GM10847 (cell line): Measurements from ENCODE around the gene OR4F6.

Experiments used
- POLR2A ChIP-seq: IDR thresholded peaks from 2 replicates; pipeline ENCODE4 v1.6.1; 2011; ENCODE audit not compliant: insufficient read length; ENCODE audit errors: extremely low read depth

The OR4F6 gene, protein sequence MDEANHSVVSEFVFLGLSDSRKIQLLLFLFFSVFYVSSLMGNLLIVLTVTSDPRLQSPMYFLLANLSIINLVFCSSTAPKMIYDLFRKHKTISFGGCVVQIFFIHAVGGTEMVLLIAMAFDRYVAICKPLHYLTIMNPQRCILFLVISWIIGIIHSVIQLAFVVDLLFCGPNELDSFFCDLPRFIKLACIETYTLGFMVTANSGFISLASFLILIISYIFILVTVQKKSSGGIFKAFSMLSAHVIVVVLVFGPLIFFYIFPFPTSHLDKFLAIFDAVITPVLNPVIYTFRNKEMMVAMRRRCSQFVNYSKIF

DNA sequence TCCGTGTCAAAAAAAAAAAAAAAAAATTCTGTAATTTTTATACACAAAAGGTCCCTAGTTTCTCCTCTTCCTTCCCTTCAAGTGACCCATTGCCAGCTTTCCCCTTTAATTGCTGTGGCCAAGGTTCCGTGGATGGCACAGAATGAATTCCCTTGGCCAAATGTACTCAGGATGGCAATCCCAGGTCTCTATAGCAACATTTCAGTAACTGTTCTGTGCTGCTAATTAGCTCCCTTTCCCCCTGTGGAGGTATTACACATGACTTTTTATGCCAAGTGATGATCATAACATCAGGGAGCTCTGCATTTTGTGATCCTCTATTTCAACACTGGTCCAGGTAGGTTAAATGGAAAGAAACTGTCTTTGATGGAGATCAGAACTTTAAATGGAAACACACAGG is at the start of gene OR4F6:
TSS of gene OR4F6 (plus strand) at position 301 of the 400 bp plus-strand sequence. CDS start 2,211 bp downstream, outside the sequence.
- no peak for TF ChIP-seq POLR2A

DNA sequence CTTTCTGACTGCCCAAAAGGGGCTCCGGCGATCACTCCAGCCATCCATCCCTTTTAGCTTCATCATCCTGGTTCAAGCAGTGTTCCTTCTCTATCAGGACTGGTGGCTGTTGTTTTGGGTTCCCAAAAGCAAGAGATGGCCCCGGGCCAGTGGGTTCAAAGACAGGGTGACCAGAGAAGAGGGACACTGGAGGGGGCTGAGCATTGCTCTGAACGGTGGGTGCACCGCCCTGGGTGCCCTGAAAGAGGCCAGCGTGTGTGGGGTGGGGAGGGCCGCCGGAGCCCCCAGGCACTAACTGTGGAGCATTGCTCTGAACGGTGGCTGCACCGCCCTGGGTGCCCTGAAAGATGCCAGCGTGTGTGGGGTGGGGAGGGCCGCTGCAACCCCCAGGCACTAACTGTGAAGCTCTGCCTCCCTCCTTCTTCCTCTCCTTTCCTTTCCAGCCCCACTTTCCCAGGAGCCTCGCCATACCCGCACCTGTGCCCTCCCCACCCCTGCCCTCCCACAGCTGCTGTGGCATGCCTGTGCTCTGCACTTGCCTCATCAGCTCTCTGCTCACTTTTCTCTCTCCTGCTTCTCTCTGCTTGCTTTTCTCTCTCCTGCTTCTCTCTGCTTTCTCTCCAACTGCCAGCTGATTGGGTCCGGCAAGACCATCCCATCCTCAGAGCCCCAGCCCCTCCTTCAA is 37.4 kb upstream of the OR4F6 start:
- TF ChIP-seq POLR2A, result no peak

DNA sequence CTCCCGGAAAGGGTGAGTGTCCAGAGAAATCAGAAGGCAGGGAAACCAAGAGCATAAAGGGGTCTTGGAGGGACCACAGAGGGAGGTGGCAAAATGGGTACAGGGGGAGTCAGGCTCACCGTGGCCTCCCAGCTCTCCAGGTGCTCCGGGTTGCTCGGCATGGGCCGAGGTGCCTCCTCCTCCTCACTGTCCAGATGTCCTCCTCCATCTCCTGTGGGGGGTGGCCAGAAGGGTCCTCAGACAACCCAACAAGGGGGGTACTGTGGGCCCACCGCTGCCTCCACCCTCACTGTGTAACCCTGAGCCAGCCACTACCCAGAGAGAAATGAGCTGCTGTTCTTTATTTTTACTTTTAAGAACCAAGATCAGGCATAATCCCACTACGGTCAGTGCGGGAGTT is 30.4 kb upstream of the OR4F6 start:
- no peak for TF ChIP-seq POLR2A

DNA sequence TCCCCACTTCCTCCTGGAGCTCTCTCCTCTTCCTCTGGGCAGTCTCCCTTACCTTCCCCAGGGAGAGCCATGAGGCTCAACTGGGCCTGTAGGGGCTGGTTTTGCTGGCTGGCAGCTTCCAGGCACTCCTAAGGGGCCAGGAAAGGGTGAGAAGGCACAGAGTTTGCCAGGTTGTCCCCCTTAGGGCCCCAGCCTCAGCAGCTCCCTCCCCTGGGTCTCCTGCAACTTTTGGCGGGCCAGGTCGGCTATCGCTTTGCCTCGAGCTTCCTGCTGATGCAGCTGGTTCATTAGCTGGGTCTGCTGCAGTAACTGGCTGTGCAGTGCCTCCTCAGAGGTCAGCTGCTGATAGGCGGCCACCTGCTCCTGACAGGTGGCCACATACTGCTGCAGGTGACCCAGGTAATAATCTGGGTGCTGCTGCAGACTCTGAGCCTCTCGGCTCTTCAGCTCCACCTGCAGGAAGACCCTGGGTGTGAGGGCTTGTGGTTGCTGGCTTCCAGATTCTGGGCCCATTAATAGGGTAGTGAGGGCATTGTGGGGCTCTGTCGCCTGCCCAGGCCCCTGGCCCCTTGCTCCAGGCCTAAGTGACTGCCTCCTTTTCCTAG is 29.7 kb upstream of the OR4F6 start:
- no peak for TF ChIP-seq POLR2A

DNA sequence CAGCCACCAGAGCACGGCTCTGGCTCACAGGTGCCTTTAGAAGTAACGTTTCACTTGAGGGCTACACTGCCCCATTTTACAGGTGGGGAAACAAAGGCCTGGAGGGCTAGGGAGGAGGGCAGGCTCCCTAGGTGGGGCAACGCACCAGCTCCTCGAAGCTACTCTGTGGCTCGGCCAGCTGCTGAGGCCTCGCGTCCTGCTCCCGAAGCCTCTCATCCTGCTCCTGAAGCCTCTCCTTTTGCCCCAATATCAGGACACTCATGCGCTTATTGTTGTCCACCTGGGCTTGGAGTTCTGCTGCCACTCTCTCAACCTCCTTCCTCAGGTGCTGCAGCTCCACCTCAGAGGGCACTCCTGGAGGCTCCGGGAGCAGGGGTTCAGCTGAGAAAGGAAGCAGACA is 28.2 kb upstream of the OR4F6 start:
- no peak for TF ChIP-seq POLR2A

DNA sequence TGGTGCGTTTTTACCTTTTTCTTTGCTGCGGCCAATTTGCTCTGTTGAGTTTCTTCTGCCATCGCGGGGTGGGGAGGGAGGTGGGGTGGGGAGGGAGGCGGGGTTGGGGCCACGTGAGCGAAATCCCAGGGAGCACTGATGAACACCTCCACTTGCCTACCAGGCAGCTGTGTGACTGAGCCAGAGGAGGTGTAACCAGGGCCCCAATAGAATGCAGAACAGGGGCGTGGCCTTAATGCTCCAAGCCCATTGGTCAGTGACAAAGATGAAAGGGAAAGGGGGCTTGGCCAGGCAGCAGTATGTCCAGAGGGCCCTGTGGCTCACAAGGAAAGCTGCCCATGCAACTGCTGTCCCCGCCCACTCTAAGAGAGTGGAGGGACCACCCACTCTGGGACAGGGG is 21.4 kb upstream of the OR4F6 start:
- TF ChIP-seq POLR2A, result no peak

DNA sequence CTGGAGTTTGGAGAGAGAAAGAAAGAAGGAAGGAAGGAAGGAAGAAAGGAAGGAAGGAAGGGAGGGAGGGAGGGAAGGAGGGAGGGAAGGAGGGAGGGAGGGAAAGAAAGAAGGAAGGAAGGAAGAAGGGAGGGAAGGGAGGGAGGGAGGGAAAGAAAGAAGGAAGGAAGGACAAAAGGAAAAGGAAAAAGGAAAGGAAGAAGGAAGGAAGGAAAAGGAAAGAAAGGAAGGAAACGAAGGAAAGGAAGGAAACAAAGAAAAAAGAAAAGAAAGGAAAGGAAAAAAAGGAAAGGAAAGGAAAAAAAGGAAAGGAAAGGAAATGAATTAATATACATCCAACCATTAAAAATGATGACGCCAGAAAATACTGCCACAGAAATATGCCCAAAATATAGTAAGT is 18.7 kb upstream of the OR4F6 start:
- TF ChIP-seq POLR2A, result no peak

DNA sequence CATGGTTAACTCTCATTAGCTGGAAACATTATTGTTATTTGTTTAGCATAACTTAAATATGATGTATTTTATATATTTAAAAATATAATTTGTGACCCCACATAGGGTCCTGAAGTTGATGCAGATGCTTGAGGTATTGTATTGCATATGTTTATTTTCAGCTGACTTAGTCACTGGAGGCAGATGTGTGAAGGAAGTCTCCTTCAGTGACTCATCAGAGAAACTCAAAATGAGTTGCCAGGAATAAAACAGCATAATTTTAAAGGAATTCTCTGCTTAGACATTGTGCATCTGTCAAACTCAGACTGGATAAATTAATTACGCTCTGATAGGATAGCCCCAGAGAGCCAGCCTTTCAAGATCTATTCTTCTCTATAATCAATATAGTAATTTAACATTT is 7.9 kb upstream of the OR4F6 start:
- TF ChIP-seq POLR2A, result no peak

DNA sequence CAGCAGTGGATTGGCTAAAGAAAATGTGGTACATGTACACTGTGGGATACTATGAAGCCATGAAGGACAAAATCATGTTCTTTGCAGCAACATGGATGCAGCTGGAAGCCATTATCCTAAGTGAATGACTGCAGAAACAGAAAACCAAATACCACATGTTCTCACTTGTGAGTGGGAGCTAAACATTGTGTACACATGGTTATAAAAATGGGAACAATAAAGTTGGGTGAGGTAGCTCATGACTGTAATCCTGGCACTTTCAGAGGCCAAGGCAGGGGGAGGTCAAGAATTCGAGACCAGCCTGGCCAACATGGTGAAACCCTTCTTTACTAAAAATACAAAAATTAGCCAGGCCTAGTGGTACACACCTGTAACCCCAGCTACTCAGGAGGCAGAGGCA is 3.6 kb upstream of the OR4F6 start:
- no peak for TF ChIP-seq POLR2A

DNA sequence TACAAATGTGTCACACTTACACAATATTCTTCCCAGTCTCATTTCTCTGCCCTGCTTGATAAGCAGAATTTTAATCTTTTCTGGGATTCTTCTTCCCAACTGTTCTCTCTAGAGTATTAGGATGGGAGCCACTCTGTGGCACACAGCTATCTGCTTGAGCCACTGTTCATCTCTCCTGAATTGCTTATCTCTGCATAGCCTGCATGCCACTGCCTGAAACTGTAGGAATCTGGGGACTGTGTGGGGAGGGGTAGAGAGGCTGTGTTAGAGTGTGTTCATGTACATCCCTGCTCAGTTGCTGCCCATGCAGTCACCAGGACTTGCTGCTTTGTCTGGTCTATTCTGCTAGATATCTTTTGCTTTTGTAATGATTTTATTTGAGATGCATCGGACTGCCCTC is 2.3 kb upstream of the OR4F6 start:
- TF ChIP-seq POLR2A, result no peak

DNA sequence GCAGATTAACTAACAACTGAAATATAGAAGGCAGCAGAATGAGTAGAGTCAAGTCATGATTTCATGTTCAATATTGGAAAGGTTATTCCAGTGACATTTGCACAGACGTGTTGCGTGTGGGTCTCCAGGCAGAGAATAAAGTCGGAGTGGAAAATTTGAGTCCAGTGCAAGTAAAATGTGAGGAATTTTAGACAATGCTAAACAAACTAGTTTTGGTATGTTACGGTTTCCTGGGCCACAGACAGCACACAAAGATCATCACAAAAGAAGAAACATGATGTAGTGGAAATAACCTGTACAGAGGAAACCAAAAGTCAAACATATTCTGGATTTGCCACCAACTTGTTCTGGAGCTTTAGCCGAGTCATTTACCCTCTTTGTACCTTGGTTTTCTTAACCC is 367 bp downstream of the OR4F6 start:
- TF ChIP-seq POLR2A, result no peak

DNA sequence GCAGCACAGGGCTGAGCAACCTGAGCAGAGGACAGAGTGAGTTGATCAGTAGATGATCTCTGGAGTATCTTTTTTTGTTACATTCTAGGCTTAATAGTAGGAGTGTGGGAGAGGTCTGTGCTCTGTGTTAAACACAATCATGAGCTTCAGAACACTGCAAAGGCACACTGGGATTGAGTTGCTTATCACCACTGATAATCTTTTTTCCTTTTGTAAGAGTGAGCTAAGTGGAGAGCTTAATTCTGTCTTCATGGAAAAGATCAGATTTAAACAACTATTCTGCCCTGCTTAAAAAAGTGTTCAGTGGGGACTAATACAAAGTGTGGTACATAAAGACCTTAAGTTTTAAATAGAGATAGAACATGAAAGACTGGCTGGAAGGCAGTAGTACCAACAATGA is 1.1 kb downstream of the OR4F6 start:
- no peak for TF ChIP-seq POLR2A

DNA sequence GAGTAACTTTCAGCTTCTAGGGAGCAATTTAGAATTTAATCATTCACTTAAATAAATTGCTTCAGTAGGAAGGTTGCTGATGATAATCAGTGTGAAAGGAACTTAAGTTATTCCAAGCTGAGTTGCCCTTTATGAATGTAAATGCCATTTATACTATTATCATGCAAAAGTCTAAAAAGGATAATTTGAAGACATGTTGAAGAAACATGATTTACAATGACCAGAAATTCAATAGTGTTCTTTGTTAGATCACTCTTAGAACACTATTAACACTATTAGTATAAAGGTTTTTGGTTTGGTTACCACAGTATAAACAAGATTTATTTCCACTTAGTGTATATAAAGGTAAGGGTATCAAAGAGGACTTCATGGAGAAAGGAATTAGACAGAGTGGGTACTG is 1.6 kb downstream of the OR4F6 start:
- TF ChIP-seq POLR2A, result no peak

DNA sequence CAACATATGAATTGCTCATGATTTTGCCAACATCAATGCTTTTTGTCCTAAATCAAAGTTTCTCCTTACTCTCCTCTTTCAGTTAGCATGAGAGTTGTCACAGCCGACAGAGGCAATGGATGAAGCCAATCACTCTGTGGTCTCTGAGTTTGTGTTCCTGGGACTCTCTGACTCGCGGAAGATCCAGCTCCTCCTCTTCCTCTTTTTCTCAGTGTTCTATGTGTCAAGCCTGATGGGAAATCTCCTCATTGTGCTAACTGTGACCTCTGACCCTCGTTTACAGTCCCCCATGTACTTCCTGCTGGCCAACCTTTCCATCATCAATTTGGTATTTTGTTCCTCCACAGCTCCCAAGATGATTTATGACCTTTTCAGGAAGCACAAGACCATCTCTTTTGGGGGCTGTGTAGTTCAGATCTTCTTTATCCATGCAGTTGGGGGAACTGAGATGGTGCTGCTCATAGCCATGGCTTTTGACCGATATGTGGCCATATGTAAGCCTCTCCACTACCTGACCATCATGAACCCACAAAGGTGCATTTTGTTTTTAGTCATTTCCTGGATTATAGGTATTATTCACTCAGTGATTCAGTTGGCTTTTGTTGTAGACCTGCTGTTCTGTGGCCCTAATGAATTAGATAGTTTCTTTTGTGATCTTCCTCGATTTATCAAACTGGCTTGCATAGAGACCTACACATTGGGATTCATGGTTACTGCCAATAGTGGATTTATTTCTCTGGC is 2.5 kb downstream of the OR4F6 start:
- TF ChIP-seq POLR2A, result no peak

DNA sequence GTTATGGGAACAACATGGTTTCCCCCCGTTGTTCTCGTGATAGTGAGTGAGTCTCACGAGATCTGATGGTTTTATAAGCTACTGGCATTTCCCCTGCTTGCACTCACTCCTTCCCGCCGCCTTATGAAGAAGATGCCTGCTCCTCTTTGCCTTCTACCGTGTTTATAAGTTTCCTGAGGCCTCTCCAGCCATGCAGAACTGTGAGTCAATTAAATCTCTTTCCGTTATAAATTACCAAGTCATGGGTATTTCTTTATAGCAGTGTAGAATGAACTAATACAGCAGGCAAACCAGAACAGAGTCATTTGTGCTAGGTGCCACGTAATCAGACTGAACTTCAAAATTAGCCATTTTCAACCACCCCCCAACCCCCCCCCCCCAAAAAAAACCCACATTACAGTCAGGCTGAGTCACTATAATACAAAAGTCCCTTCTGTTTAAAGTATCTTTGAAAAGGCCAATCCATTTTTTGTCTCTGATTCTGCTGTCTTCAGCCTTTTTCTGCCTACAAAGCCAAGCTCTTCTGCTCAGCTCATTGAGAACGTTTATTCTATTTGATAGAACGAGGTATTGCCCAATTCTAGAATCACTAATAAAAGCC is 4.1 kb downstream of the OR4F6 start:
- TF ChIP-seq POLR2A, result no peak
